Measurements from ENCODE around the gene WDR45B. TPM values are rescaled to one million over a fixed set of nuclear protein-coding genes. Genes with fewer than 3 reads are reported as not detected.
A peak's percentile ranks its signal among the peaks of the same experiment; 100 is the strongest.

Gene WDR45B
- total and polyA plus RNA-seq, 8 donors: 46.8 to 93.1 (median 82.6) TPM

DNA sequence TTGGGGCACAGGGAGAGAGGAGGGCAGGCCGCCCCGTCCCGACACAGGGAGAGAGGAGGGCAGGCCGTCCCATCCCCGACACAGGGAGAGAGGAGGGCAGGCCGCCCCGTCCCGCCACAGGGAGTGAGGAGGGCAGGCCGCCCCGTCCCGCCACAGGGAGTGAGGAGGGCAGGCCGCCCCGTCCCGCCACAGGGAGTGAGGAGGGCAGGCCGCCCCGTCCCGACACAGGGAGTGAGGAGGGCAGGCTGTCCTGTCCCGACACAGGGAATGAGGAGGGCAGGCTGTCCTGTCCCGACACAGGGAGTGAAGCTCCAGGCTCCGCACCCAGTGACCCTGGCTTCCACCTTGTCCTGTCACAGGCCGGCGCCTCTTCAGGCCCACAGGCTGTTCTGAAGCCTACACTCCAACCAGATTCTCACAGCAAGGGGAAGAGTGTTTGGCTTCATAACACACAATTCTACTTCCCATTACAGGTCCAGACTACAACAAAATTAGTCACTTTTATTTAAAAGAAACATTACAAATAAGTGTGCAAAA is 34.1 kb downstream of the WDR45B start:
- ATAC-seq (no peak), DNase-seq (peak in 1 of 4 donors; percentile 47)
- Histone ChIP-seq H3K27ac (no peak overlapping the region), H3K4me3 (no peak overlapping the region), H3K4me1 (no peaks in the 10 kb centered on the region), H3K9me3 (no peaks in the 10 kb centered on the region), H3K27me3 (no peaks in the 10 kb centered on the region), H3K36me3 (peaks cover 0 to 73% of the 10 kb centered on the region in 2 donors)
- intact Hi-C loops (cut with DNase I): no loop called here
- TF ChIP-seq, protein P1, sequence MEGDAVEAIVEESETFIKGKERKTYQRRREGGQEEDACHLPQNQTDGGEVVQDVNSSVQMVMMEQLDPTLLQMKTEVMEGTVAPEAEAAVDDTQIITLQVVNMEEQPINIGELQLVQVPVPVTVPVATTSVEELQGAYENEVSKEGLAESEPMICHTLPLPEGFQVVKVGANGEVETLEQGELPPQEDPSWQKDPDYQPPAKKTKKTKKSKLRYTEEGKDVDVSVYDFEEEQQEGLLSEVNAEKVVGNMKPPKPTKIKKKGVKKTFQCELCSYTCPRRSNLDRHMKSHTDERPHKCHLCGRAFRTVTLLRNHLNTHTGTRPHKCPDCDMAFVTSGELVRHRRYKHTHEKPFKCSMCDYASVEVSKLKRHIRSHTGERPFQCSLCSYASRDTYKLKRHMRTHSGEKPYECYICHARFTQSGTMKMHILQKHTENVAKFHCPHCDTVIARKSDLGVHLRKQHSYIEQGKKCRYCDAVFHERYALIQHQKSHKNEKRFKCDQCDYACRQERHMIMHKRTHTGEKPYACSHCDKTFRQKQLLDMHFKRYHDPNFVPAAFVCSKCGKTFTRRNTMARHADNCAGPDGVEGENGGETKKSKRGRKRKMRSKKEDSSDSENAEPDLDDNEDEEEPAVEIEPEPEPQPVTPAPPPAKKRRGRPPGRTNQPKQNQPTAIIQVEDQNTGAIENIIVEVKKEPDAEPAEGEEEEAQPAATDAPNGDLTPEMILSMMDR (IDR thresholded peaks at IDR 0.05): no peak

DNA sequence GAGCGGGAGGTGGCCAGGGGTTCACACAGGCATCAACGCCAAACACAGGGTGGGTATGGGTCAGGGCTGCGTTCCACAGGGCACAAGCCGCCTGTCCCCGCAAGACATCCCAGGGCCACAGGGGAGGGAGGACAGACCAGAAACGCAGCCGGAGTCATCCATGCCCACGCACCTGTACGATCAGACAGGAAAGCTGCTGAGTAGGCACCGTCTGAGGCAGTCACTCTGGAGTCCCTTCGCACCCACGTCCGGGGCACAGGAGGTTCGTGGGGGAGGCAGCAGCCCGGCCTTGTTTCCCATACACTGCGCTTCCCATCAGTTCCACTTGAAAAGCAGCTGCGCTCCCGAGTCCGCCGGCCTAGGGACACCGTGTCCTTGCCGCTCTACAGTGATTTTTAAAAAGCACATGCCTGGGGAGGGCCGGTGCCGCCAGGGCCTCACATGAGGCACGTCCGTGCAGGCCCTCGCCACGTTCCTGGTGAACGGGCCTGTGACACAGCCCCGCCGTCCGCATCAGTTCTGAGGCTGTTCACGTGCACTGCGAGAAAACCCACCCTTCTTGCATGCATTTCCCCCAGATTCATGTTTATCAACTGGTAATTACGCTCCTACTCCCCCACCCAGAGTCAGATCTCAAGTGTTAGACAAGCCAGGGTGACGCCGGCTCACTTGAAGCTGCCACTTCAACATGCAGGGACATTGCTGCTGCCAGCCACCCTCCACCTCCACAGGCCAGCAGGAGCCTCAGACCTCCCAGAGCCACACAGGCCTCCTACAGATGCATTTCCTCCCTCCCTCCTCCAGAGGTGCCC is 34.8 kb downstream of the WDR45B start:
- ATAC-seq (peak; percentile 73), DNase-seq (peak in 1 of 4 donors; percentile 79)
- no peaks in the 10 kb centered on the region for H3K27me3 ChIP-seq
- no peak overlapping the region for H3K27ac ChIP-seq
- H3K4me3 ChIP-seq: no peak overlapping the region
- H3K4me1 ChIP-seq: no peaks in the 10 kb centered on the region
- H3K36me3 ChIP-seq: peaks cover 0 to 70% of the 10 kb centered on the region in 2 donors
- no peaks in the 10 kb centered on the region for H3K9me3 ChIP-seq
- TF ChIP-seq, protein P1 (IDR thresholded peaks at IDR 0.05): no peak
- intact Hi-C loops (cut with DNase I): no loop called here

DNA sequence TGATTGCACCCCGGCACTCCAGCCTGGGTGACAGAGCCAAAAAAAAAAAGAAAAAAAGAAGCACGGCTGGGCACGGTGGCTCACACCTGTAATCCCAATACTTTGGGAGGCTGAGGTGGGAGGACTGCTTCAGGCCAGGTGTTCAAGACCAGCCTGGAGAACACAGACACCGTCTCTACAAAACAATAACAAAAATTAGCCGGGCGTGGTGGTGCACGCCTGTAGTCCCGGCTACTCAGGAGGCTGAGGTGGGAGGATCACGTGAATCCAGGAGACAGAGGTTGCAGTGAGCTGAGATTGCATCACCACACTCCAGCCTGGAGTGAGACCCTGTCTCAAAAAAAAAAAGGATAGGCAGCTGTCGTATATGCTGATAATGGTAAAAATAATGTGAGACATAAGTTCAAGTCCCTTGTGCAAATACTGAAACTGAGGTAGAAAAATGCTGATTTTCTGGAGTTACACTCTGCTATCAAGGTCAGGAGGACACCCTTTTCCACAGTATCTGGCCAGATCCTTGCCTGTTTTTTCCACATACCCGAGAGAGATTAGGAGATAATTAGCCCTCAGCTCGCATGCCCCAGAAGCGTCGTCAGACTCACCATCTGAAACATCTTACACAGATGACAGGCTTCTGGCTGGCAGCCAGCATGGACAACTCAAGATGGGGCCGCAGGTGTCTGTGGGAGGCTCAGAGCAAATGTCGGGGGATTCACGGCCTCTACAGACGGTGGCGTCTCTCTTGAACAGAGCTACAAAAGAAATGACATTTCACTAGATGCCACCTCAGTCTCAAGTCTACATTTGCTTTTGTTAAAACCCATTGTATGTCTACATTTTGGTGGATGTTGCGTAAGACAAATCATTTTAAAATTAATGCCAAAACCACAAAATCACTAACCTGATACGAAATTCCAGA is 36.8 kb downstream of the WDR45B start:
- Histone ChIP-seq H3K4me3 (no peak overlapping the region), H3K36me3 (peaks cover 0 to 50% of the 10 kb centered on the region in 2 donors), H3K9me3 (no peaks in the 10 kb centered on the region), H3K27ac (no peak overlapping the region), H3K27me3 (no peaks in the 10 kb centered on the region), H3K4me1 (no peaks in the 10 kb centered on the region)
- intact Hi-C loops (cut with DNase I): no loop called here
- ATAC-seq (no peak), DNase-seq (peak in 1 of 4 donors; percentile 37)
- TF ChIP-seq, protein P1 (IDR thresholded peaks at IDR 0.05): no peak

DNA sequence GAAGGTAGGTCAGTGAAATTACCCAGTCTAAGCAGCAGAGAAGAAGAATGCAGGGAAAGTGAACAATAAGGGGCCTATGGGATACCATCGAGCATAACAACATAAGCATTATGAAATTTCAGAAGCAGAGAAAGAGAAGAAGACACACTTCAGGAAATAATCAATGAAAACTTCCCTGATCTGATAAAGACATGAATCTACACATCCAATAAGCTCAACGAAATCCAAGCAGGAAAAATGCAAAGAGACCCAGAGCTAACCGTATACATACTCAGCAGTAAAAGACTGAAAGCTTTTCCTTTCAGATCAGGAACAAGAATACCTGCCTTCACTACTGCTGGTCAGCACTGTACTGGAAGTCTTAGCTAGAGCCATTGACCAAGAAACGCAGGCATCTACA is 38.6 kb downstream of the WDR45B start:
- Histone ChIP-seq H3K36me3 (peaks cover 0 to 50% of the 10 kb centered on the region in 2 donors), H3K4me3 (no peak overlapping the region), H3K27me3 (no peaks in the 10 kb centered on the region), H3K4me1 (peaks cover 0 to 8% of the 10 kb centered on the region in 2 donors), H3K9me3 (no peaks in the 10 kb centered on the region), H3K27ac (peak overlapping the region in 1 of 2 donors; percentile 30)
- no peak for ATAC-seq
- TF ChIP-seq, protein P1 (IDR thresholded peaks at IDR 0.05): no peak
- intact Hi-C loops (cut with DNase I): no loop called here
- no peak for DNase-seq
